ENCODE results near the gene BAIAP2. TPM values are rescaled to one million over a fixed set of nuclear protein-coding genes. Genes with fewer than 3 reads are reported as not detected.

The BAIAP2 gene
- polyA plus RNA-seq, 2 of the 4 experiments (the other 2 are of a cell fraction) = 7.1 to 27.5 TPM

DNA sequence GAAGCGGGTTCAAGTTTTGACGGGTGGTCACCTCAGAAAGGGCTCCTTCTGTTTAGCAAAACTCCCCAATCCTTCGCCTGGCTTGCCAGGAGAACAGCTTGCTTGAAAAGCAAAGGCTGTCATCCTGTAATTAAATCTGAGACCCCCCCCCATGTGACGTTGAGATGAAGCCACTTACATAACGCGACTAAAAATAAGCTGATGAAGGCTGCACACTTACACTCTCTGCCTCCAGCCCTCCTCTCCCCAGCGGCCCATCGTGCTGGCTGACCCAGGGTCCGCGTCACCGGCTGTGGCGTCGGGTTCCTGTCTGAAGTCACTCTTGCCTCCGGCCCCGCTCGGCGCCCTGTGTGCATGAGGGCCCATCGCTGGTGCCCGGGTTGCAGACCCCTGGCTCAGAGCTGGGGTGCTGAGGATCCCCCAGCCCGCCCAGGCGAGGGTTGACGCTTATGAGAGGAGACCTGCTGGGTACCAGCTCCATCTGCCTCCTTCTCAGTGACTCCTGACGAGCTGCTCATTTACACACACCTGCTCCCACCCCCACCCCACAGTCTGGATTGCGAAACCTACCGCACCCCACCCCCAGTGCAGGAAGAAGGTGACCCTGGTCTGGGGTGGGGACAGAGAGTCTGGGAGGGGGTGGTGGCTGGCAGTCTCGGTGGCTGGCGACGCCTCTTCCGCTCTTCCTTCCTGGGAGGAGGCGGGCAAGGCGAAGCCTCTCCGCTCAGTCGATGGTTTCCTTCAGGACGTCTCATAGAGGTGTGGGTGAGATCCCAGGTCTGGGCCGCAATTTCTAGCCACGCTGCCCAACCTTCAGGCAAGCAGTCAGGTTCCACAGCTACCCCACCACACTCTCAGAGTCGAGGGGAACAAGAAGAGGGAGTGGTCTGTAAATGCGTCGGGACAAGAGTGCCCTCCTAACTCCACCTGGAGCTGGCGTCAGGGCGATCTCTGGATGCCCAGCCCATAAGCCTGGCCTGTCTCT lies 3.1 kb upstream of the BAIAP2 start:
- Histone ChIP-seq H3K4me2 (no peak overlapping the region), H3K4me1 (peaks cover 11% of the 10 kb centered on the region; the same call in 2 of the 3 replicates), H3K27ac (no peak overlapping the region), H3K4me3 (no peak overlapping the region), H3K9me3 (0 out of 3 replicates have a peak, but pooled peaks cover 3% of the 10 kb centered on the region)
- FAIRE-seq (no peak), DNase-seq (ENCODE audit: low read depth in 1 of 2, low spot score in 1 of 2) (no peak), ATAC-seq (no peak)
- ChIA-PET POLR2A (interaction anchor here (1.7 to 1.9 kb wide), 2 partner anchors 63 to 191 kb away, joined by 5 read pairs; partner anchors contain the start of gene CEP131), CTCF (interaction anchor here (0.8 to 37.9 kb wide), 6 partner anchors 8 to 409 kb away, joined by 3 to 880 read pairs (median 6); no protein-coding TSS in a partner anchor)
- WGBS (ENCODE audit: missing lambda C conversion rate) = 91% methylated on average over 41 of the region's 41 CpGs
- TF ChIP-seq, protein P1, sequence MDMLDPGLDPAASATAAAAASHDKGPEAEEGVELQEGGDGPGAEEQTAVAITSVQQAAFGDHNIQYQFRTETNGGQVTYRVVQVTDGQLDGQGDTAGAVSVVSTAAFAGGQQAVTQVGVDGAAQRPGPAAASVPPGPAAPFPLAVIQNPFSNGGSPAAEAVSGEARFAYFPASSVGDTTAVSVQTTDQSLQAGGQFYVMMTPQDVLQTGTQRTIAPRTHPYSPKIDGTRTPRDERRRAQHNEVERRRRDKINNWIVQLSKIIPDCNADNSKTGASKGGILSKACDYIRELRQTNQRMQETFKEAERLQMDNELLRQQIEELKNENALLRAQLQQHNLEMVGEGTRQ (IDR thresholded peaks at IDR 0.05) = no peak
- TF ChIP-seq, protein P2, sequence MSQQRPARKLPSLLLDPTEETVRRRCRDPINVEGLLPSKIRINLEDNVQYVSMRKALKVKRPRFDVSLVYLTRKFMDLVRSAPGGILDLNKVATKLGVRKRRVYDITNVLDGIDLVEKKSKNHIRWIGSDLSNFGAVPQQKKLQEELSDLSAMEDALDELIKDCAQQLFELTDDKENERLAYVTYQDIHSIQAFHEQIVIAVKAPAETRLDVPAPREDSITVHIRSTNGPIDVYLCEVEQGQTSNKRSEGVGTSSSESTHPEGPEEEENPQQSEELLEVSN (IDR thresholded peaks at IDR 0.05; ENCODE audit: borderline replicate concordance, low read depth) = no peak
- TF ChIP-seq FOSL2 (IDR thresholded peaks at IDR 0.05) (no peak), FOSL2 (CRISPR knock-in tag; IDR thresholded peaks at IDR 0.05) (no peak), SMC3 (IDR thresholded peaks at IDR 0.05) (no peak), ZFP36 (IDR thresholded peaks at IDR 0.05; ENCODE audit: borderline replicate concordance, partially characterized antibody) (no peak), CEBPB (IDR thresholded peaks at IDR 0.05) (no peak), NR3C1 (IDR thresholded peaks at IDR 0.05) (no peak), SREBF2 (IDR thresholded peaks at IDR 0.05) (no peak), JUNB (IDR thresholded peaks at IDR 0.05) (no peak), EHMT2 (IDR thresholded peaks at IDR 0.05; ENCODE audit: low read depth) (no peak), CHD4 (IDR thresholded peaks at IDR 0.05; ENCODE audit: borderline replicate concordance) (no peak), CBX2 (IDR thresholded peaks at IDR 0.05; ENCODE audit: borderline replicate concordance, low read depth) (no peak), NFE2L2 (conservative IDR thresholded peaks at IDR 0.05; ENCODE audit: low read length) (no peak), KDM5A (IDR thresholded peaks at IDR 0.05) (no peak), HOXB13 (CRISPR knock-in tag; IDR thresholded peaks at IDR 0.05; ENCODE audit: low read depth) (no peak)
- TF ChIP-seq, protein P3, sequence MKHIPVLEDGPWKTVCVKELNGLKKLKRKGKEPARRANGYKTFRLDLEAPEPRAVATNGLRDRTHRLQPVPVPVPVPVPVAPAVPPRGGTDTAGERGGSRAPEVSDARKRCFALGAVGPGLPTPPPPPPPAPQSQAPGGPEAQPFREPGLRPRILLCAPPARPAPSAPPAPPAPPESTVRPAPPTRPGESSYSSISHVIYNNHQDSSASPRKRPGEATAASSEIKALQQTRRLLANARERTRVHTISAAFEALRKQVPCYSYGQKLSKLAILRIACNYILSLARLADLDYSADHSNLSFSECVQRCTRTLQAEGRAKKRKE (CRISPR knock-in tag; IDR thresholded peaks at IDR 0.05; ENCODE audit: low read depth) = no peak
- TF ChIP-seq, protein P4, sequence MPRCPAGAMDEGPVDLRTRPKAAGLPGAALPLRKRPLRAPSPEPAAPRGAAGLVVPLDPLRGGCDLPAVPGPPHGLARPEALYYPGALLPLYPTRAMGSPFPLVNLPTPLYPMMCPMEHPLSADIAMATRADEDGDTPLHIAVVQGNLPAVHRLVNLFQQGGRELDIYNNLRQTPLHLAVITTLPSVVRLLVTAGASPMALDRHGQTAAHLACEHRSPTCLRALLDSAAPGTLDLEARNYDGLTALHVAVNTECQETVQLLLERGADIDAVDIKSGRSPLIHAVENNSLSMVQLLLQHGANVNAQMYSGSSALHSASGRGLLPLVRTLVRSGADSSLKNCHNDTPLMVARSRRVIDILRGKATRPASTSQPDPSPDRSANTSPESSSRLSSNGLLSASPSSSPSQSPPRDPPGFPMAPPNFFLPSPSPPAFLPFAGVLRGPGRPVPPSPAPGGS (IDR thresholded peaks at IDR 0.05) = no peak

DNA sequence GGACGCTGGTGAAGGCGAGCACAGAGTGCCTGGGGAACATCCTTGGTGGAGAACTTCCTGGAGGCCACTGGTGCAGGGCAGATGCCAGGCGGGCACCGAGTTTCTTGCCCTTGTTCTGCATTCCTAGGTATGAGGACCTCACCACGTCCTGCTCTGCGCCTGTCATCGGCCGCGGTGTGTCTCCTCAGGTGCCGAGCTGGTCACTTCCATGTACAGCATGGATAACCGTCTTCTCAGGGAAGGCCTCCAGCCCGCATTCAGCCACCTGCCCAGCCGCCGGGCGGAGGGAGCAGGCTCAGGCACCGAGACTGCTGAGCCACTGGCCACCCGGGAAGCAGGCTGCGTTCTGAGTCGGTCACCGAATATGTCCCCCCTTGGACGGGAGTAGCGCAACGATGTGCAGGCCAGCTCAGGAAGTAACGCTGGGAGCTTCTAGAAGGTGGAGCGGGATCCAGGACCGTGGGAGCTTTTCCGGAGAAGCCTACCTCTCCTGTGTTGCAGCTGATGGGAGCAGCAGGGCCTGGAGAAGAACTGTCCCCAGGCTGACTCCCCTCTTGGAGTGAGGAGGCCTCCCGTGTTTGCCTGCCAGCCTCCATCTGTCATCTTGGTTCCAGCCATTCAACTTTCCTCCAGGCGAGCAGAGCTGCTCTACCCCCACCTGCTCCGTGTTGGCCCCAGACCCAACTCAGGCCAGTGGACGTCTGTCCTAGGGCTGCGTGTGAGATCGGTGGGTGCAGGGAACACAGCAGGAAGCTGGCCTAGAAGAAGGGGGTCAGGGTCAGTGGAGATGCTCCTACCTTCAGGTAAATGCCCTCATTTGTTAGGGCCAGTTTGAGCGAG lies 2.1 kb upstream of the BAIAP2 start:
- peaks cover 11% of the 10 kb centered on the region; the same call in 2 of the 3 replicates for H3K4me1 ChIP-seq
- no peak overlapping the region for H3K4me3 ChIP-seq
- 91% methylated on average over 28 of the region's 34 CpGs for WGBS (ENCODE audit: missing lambda C conversion rate)
- FAIRE-seq = no peak
- no peak for DNase-seq (ENCODE audit: low read depth in 1 of 2, low spot score in 1 of 2)
- ChIA-PET CTCF (interaction anchor here (0.5 to 37.9 kb wide), 4 partner anchors 9 to 65 kb away, joined by 3 to 880 read pairs (median 18); no protein-coding TSS in a partner anchor), POLR2A (interaction anchor here (1.7 kb wide), 1 partner anchor 190 kb away, joined by 5 read pairs; the partner anchor contains the start of gene CEP131)
- H3K9me3 ChIP-seq = no peaks in the 10 kb centered on the region
- no peak for ATAC-seq
- no peak overlapping the region for H3K4me2 ChIP-seq
- no peak overlapping the region for H3K27ac ChIP-seq
- TF ChIP-seq ZC3H11A (IDR thresholded peaks at IDR 0.05) = no peak
- TF ChIP-seq CBX2 (IDR thresholded peaks at IDR 0.05; ENCODE audit: borderline replicate concordance, low read depth) = no peak
- no peak for TF ChIP-seq NR3C1 (IDR thresholded peaks at IDR 0.05)
- TF ChIP-seq, protein P5, sequence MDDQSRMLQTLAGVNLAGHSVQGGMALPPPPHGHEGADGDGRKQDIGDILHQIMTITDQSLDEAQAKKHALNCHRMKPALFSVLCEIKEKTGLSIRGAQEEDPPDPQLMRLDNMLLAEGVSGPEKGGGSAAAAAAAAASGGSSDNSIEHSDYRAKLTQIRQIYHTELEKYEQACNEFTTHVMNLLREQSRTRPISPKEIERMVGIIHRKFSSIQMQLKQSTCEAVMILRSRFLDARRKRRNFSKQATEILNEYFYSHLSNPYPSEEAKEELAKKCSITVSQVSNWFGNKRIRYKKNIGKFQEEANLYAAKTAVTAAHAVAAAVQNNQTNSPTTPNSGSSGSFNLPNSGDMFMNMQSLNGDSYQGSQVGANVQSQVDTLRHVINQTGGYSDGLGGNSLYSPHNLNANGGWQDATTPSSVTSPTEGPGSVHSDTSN (IDR thresholded peaks at IDR 0.05) = no peak
- no peak for TF ChIP-seq EHF (CRISPR knock-in tag; IDR thresholded peaks at IDR 0.05)
- TF ChIP-seq MAZ (IDR thresholded peaks at IDR 0.05; ENCODE audit: borderline replicate concordance, low read depth, low read length) = no peak
- TF ChIP-seq RNF2 (IDR thresholded peaks at IDR 0.05; ENCODE audit: borderline replicate concordance, low read depth) = no peak
- TF ChIP-seq MYC (IDR thresholded peaks at IDR 0.05; ENCODE audit: borderline replicate concordance, low read length) = no peak
- TF ChIP-seq EHMT2 (IDR thresholded peaks at IDR 0.05; ENCODE audit: low read depth) = no peak
- TF ChIP-seq CEBPB (IDR thresholded peaks at IDR 0.05) = no peak
- no peak for TF ChIP-seq KDM1A (IDR thresholded peaks at IDR 0.05; ENCODE audit: low read depth)
- no peak for TF ChIP-seq SMC3 (IDR thresholded peaks at IDR 0.05)
- TF ChIP-seq, protein P6, sequence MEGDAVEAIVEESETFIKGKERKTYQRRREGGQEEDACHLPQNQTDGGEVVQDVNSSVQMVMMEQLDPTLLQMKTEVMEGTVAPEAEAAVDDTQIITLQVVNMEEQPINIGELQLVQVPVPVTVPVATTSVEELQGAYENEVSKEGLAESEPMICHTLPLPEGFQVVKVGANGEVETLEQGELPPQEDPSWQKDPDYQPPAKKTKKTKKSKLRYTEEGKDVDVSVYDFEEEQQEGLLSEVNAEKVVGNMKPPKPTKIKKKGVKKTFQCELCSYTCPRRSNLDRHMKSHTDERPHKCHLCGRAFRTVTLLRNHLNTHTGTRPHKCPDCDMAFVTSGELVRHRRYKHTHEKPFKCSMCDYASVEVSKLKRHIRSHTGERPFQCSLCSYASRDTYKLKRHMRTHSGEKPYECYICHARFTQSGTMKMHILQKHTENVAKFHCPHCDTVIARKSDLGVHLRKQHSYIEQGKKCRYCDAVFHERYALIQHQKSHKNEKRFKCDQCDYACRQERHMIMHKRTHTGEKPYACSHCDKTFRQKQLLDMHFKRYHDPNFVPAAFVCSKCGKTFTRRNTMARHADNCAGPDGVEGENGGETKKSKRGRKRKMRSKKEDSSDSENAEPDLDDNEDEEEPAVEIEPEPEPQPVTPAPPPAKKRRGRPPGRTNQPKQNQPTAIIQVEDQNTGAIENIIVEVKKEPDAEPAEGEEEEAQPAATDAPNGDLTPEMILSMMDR (IDR thresholded peaks at IDR 0.05) = no peak
- TF ChIP-seq JUN (IDR thresholded peaks at IDR 0.05) = no peak
- no peak for TF ChIP-seq POLR2AphosphoS2 (conservative IDR thresholded peaks at IDR 0.05; ENCODE audit: low read length)

Measured in A549 (cell line).